LoVo (cell line): ENCODE results near the gene CENPT.

Source experiments
- DNase-seq: peaks from one replicate; pipeline ENCODE4 v3.0.0-alpha.2; 2016; ENCODE audit warnings: low spot score

The CENPT gene

GRCh38 chr16:67807148-67807682, 40.3 kb downstream of the CENPT start:
- DNase-seq, result no peak

- peak; percentile 97 for DNase-seq
Observed at GRCh38 chr16:67806428-67807147, 40.9 kb downstream of the CENPT start, which contains the start of the genes RANBP10 and TSNAXIP1. Gene RANBP10, minus strand, starts transcription at chr16:67806560. Its CDS starts 24 bp downstream, at chr16:67806536. Gene TSNAXIP1, plus strand, starts transcription at chr16:67806889. Its CDS starts 261 bp downstream, at chr16:67807150.

- peak; percentile 3 for DNase-seq
Observed at GRCh38 chr16:67805718-67806427, 41.6 kb downstream of the CENPT start.

- DNase-seq, result no peak
Observed at GRCh38 chr16:67804853-67805542, 42.5 kb downstream of the CENPT start.

GRCh38 chr16:67803894-67804293, 43.6 kb downstream of the CENPT start:
- no peak for DNase-seq

GRCh38 chr16:67801883-67802282, 45.6 kb downstream of the CENPT start:
- DNase-seq, result no peak

- no peak for DNase-seq
Observed at GRCh38 chr16:67801241-67801640, 46.3 kb downstream of the CENPT start.

GRCh38 chr16:67800338-67800926, 47.1 kb downstream of the CENPT start:
- DNase-seq, result no peak

- no peak for DNase-seq
Observed at GRCh38 chr16:67796099-67796718, 51.3 kb downstream of the CENPT start.

GRCh38 chr16:67790071-67790470, 57.4 kb downstream of the CENPT start:
- no peak for DNase-seq

GRCh38 chr16:67786491-67786890, 61.0 kb downstream of the CENPT start:
- no peak for DNase-seq

- DNase-seq, result no peak
Observed at GRCh38 chr16:67783353-67783725, 64.2 kb downstream of the CENPT start.

- DNase-seq, result no peak
Observed at GRCh38 chr16:67782567-67783352, 64.7 kb downstream of the CENPT start.

- DNase-seq, result no peak
Observed at GRCh38 chr16:67781565-67781921, 66.0 kb downstream of the CENPT start.

- DNase-seq, result no peak
Observed at GRCh38 chr16:67780847-67781564, 66.5 kb downstream of the CENPT start.

GRCh38 chr16:67779256-67780014, 68.1 kb downstream of the CENPT start:
- DNase-seq, result no peak
